ENCODE results near the gene TTC21A.

The TTC21A gene

GRCh38 chr3:39112535-39112934 is 5.1 kb downstream of the TTC21A start:
- DNase-seq (ENCODE audit: low read depth), result no peak
- TF ChIP-seq MYC (IDR thresholded peaks at IDR 0.05; ENCODE audit: low read depth, low read length) (no peak), CTCF (IDR thresholded peaks at IDR 0.05; ENCODE audit: low read depth, low read length) (no peak), POLR2A (IDR thresholded peaks at IDR 0.05; ENCODE audit: extremely low read depth, insufficient read length) (no peak), MAX (IDR thresholded peaks at IDR 0.05; ENCODE audit: low read depth, low read length) (no peak)

GRCh38 chr3:39113291-39113690 is 5.8 kb downstream of the TTC21A start:
- no peak overlapping the region for H3K4me3 ChIP-seq (ENCODE audit: low read depth, low read length)
- TF ChIP-seq CTCF (IDR thresholded peaks at IDR 0.05; ENCODE audit: low read depth, low read length), result no peak
- no peak for TF ChIP-seq MAX (IDR thresholded peaks at IDR 0.05; ENCODE audit: low read depth, low read length)
- no peak for TF ChIP-seq MYC (IDR thresholded peaks at IDR 0.05; ENCODE audit: low read depth, low read length)
- TF ChIP-seq POLR2A (IDR thresholded peaks at IDR 0.05; ENCODE audit: extremely low read depth, insufficient read length), result no peak
- no peak for DNase-seq (ENCODE audit: low read depth)

More at GRCh38 chr3:39112535-39112934, 5.1 kb downstream of the TTC21A start:
- H3K4me3 ChIP-seq (ENCODE audit: low read depth, low read length), result no peak overlapping the region

GRCh38 chr3:39114456-39114855 is 7.0 kb downstream of the TTC21A start:
- DNase-seq (ENCODE audit: low read depth), result no peak
- H3K4me3 ChIP-seq (ENCODE audit: low read depth, low read length), result no peak overlapping the region
- TF ChIP-seq MYC (IDR thresholded peaks at IDR 0.05; ENCODE audit: low read depth, low read length) (no peak), CTCF (IDR thresholded peaks at IDR 0.05; ENCODE audit: low read depth, low read length) (no peak), MAX (IDR thresholded peaks at IDR 0.05; ENCODE audit: low read depth, low read length) (no peak), POLR2A (IDR thresholded peaks at IDR 0.05; ENCODE audit: extremely low read depth, insufficient read length) (no peak)

DNA sequence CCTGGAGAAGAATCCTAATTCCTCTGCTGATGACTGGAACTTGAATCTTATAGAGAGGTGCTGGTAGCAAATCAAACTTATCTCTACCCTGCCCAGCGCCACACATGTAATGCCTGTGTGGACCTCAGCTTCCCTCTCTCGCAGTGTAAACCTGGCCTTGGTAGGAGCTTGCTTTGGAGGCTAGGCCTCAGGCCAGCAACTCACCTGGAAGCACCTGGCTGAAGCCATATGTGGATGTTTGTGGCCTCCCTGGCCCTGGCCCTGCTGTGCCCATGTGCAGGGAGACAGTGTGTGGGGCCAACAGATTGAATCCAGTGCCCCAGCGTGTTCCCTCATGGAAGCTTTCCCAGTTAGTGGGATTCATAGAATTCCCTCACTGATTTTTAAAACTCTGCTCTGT is 8.4 kb downstream of the TTC21A start:
- TF ChIP-seq MYC (IDR thresholded peaks at IDR 0.05; ENCODE audit: low read depth, low read length) (no peak), POLR2A (IDR thresholded peaks at IDR 0.05; ENCODE audit: extremely low read depth, insufficient read length) (no peak), CTCF (IDR thresholded peaks at IDR 0.05; ENCODE audit: low read depth, low read length) (no peak), MAX (IDR thresholded peaks at IDR 0.05; ENCODE audit: low read depth, low read length) (no peak)
- DNase-seq (ENCODE audit: low read depth), result no peak
- H3K4me3 ChIP-seq (ENCODE audit: low read depth, low read length), result no peak overlapping the region

GRCh38 chr3:39118079-39118478 is 10.6 kb downstream of the TTC21A start:
- DNase-seq (ENCODE audit: low read depth), result peak; percentile 26
- TF ChIP-seq POLR2A (IDR thresholded peaks at IDR 0.05; ENCODE audit: extremely low read depth, insufficient read length), result no peak
- TF ChIP-seq MYC (IDR thresholded peaks at IDR 0.05; ENCODE audit: low read depth, low read length), result no peak
- no peak for TF ChIP-seq MAX (IDR thresholded peaks at IDR 0.05; ENCODE audit: low read depth, low read length)
- no peak for TF ChIP-seq CTCF (IDR thresholded peaks at IDR 0.05; ENCODE audit: low read depth, low read length)
- H3K4me3 ChIP-seq (ENCODE audit: low read depth, low read length), result no peak overlapping the region
